ENCODE data around the gene RAB28. TPM values are rescaled to one million over a fixed set of nuclear protein-coding genes. Genes with fewer than 3 reads are reported as not detected.
"Not testable (repeated sequence)": the region's sequence is repeated elsewhere in the genome, so short reads cannot be mapped to it uniquely, and the experiment has no call there.

RAB28 gene
- total RNA-seq, 1 donor from 2014 or later: 26.9 TPM

- H3K4me3 Mint-ChIP-seq (ENCODE audit: low read depth): no peak overlapping the region
- no peak for DNase-seq (ENCODE audit: low spot score, unreplicated experiment)
- H3K27me3 Mint-ChIP-seq: no peaks in the 10 kb centered on the region
- no peak overlapping the region for H3K27ac Mint-ChIP-seq
- no peak for TF ChIP-seq CTCF (IDR thresholded peaks at IDR 0.05; ENCODE audit: unreplicated experiment)
- H3K36me3 Mint-ChIP-seq (ENCODE audit: insufficient read depth): peaks cover 26% of the 10 kb centered on the region
- peaks cover 14% of the 10 kb centered on the region for H3K4me1 Mint-ChIP-seq (ENCODE audit: low read depth)
- H3K9me3 Mint-ChIP-seq (ENCODE audit: low read depth): peaks cover 18% of the 10 kb centered on the region
Observed at GRCh38 chr4:13413729-13414437, 70.3 kb downstream of the RAB28 start.

- Mint-ChIP-seq H3K4me3 (ENCODE audit: low read depth) (no peak overlapping the region), H3K27ac (peak overlapping the region; percentile 42), H3K9me3 (ENCODE audit: low read depth) (peaks cover 8% of the 10 kb centered on the region), H3K27me3 (no peaks in the 10 kb centered on the region), H3K4me1 (ENCODE audit: low read depth) (peaks cover 14% of the 10 kb centered on the region), H3K36me3 (ENCODE audit: insufficient read depth) (peaks cover 26% of the 10 kb centered on the region)
- DNase-seq (ENCODE audit: low spot score, unreplicated experiment): no peak
- no peak for TF ChIP-seq CTCF (IDR thresholded peaks at IDR 0.05; ENCODE audit: unreplicated experiment)
Observed at GRCh38 chr4:13411942-13412341, 72.2 kb downstream of the RAB28 start.

DNA sequence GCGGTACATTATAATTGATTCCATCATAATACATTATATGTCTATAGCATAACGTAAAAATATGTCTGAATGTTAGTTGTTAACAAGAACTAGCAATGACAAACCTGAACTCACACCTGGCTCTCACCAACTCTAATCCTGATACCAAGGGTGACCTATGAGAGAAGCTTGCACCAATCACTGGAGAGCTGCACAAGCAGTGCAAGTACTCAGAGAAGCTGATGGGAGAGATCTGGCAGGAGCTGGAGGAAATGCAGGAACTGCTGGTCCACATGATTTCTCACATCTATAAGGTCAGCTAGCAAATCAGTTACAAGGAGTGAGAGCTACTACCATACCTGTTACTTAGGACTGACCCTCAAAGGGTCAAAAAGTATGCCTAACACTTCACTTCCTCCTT lies 74.8 kb downstream of the RAB28 start:
- Mint-ChIP-seq H3K27me3 (no peaks in the 10 kb centered on the region), H3K36me3 (ENCODE audit: insufficient read depth) (peaks cover 21% of the 10 kb centered on the region), H3K9me3 (ENCODE audit: low read depth) (peaks cover 3% of the 10 kb centered on the region), H3K4me1 (ENCODE audit: low read depth) (peaks cover 14% of the 10 kb centered on the region), H3K4me3 (ENCODE audit: low read depth) (no peak overlapping the region), H3K27ac (no peak overlapping the region)
- no peak for DNase-seq (ENCODE audit: low spot score, unreplicated experiment)
- TF ChIP-seq CTCF (IDR thresholded peaks at IDR 0.05; ENCODE audit: unreplicated experiment): no peak

GRCh38 chr4:13406156-13406555 lies 78.0 kb downstream of the RAB28 start:
- peaks cover 10% of the 10 kb centered on the region for H3K4me1 Mint-ChIP-seq (ENCODE audit: low read depth)
- not testable (repeated sequence) for DNase-seq (ENCODE audit: low spot score, unreplicated experiment); H3K27me3 Mint-ChIP-seq; H3K9me3 Mint-ChIP-seq (ENCODE audit: low read depth); H3K4me3 Mint-ChIP-seq (ENCODE audit: low read depth); H3K27ac Mint-ChIP-seq
- H3K36me3 Mint-ChIP-seq (ENCODE audit: insufficient read depth): peaks cover 21% of the 10 kb centered on the region

DNA sequence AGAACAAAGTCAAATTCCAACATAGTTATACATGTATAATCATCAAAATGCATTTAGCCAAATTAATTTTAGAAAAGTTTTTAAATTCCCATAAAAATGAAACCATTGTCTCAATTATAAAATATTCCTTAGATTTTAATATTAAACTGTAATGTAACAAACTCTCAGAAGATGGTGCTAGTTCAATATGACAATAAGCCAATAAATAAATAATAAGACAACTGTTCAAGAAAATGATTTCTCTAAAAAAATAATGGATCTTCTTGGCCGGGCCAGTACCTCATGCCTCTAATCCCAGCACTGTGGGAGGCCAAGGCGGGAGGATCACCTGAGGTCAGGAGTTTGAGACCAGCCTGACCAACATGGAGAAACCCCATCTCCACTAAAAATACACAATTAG lies 80.3 kb downstream of the RAB28 start:
- Mint-ChIP-seq H3K27me3 (no peaks in the 10 kb centered on the region), H3K27ac (no peak overlapping the region), H3K4me1 (ENCODE audit: low read depth) (peaks cover 3% of the 10 kb centered on the region), H3K9me3 (ENCODE audit: low read depth) (peaks cover 3% of the 10 kb centered on the region), H3K36me3 (ENCODE audit: insufficient read depth) (peaks cover 17% of the 10 kb centered on the region), H3K4me3 (ENCODE audit: low read depth) (no peak overlapping the region)
- no peak for TF ChIP-seq CTCF (IDR thresholded peaks at IDR 0.05; ENCODE audit: unreplicated experiment)
- no peak for DNase-seq (ENCODE audit: low spot score, unreplicated experiment)

DNA sequence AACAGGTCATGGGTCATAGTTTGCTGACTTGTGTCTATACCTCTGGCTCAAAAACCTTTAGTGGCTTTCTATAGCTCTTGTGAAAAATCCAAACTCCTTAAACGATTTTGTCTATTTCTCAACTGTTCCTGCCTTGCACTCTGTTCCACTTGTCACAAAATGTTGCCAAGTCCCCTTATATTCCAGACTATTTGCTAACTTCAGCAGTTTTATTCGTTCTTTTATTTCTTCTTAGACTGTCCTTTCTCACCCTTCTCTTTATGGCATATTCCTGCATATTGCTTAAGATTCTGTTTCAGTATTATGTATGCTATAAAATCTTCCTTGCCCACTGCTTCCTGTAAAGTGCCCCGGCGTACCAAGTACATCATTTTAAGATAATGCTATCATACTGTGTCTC lies 80.8 kb downstream of the RAB28 start:
- H3K27ac Mint-ChIP-seq: no peak overlapping the region
- no peak for DNase-seq (ENCODE audit: low spot score, unreplicated experiment)
- TF ChIP-seq CTCF (IDR thresholded peaks at IDR 0.05; ENCODE audit: unreplicated experiment): no peak
- H3K36me3 Mint-ChIP-seq (ENCODE audit: insufficient read depth): peaks cover 16% of the 10 kb centered on the region
- peaks cover 3% of the 10 kb centered on the region for H3K9me3 Mint-ChIP-seq (ENCODE audit: low read depth)
- H3K27me3 Mint-ChIP-seq: no peaks in the 10 kb centered on the region
- H3K4me3 Mint-ChIP-seq (ENCODE audit: low read depth): no peak overlapping the region
- peaks cover 3% of the 10 kb centered on the region for H3K4me1 Mint-ChIP-seq (ENCODE audit: low read depth)
